GM18526 (cell line): Measurements from ENCODE around the gene TOX3.

Source experiments
- POLR2A ChIP-seq: IDR thresholded peaks from 3 replicates; pipeline ENCODE4 v1.6.1; 2011; ENCODE audit not compliant: insufficient read length; ENCODE audit errors: extremely low read depth

TOX3 gene

DNA sequence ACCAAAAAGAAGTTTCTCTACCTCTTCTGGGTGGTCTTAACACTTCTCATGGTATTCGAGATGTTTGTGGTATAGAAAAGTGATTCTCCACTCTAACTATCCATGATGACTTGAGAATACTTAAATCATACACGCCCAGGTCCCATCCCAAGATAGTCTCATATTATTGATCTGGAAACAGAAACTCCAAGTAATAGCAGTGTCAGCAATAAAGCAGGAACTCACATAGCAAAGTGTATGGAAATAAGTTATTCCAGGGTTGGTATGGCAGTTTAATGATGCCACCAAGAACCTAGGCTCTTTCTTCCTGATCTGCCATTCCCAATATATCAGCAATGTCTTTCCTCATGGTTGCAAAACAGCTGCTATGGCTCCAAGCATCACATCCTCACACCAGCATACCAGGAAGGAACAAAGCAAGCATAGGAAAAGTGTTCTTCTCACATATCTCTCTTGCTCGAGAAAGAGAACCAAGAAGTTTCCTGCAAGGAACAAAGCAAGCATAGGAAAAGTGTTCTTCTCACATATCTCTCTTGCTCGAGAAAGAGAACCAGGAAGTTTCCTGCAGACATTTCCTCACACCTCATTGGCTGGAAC, 23.6 kb upstream of the TOX3 start:
- no peak for TF ChIP-seq POLR2A

DNA sequence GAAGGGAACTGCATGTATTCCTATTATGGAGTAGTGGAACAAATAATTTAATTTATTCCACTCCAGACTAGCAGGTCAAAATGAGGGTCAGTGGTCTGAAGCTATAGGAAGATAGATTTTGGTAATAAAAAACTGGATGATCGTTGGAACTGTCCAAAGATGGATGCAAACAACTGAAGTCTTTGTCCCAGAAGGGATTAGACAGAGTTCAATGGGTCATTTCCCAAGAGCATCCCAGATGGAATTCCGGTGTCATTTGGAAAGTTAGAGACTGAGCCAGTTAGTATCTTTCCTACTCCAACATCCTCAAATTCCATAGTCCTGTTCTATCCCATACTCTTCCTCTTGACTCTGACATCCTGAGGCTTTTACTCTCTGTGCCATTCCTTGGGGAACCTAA, 22.8 kb upstream of the TOX3 start:
- TF ChIP-seq POLR2A: no peak

DNA sequence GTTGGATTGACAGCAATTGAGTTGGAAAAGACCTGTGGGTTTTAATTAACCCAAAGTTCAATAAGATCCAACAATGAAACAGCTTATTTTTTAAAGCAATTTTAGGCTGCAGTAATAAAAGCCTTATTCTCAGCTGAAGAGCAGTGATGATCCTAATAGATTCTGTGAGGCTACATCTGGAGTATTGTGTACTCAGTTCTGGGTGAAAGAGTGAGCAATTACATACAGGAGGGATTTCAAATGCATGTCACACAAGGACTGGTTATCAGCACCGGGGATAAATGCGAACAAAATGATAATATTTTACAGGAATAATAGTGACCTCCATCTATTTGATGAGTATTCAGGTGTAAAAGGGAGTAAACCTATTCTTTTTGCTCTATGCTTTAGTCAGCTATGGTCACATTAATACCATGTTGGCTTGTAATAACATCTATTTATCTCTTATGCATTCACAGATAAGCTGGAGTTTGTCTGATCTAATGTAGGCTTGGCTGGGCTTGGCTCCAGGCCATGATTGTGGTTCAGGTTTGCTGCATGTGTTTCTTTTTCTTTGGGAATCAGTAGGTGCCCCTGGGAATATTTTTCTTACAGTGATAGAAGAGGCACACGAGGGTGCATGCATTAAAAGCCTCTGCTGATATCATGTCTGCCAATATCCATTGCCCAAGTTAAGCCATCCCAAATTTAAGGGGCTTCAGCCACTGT, 22.2 kb upstream of the TOX3 start:
- no peak for TF ChIP-seq POLR2A

DNA sequence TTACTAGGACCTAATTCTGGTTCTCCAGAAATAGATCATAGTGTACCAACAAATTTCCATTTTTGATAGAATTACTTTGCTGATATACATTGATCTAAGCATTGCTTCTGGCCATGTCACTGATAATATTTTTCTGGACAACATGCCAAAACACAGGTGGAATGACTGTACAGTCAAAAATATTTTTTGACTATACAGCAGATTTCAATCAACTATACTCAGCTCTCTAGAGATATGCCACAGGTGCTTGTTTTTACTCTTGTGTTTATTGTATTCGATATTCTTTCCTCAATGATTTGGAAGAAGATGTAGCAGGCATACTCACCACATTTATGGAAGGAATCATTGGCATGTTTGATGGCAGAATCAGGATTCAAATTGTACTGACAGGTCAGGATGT, 21.6 kb upstream of the TOX3 start:
- no peak for TF ChIP-seq POLR2A

DNA sequence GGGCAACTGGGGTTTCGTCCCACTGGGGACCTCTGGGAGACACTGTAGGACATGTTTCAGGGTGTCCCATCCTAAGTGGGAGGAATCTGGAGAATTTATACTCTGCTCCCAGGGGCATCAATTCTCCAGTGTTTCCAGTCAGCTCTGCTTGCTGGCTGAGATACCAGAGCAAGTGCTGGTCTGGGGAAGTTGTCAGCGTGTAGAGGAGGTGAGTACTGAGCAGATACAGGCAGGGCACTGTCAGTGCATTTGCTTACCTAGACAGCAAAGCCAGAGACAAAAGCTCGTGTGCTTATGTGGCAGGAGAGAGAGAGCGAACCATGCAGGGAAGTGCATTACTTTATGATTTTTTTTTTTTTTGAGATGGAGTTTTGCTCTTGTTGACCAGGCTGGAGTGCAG, 20.2 kb upstream of the TOX3 start:
- no peak for TF ChIP-seq POLR2A

DNA sequence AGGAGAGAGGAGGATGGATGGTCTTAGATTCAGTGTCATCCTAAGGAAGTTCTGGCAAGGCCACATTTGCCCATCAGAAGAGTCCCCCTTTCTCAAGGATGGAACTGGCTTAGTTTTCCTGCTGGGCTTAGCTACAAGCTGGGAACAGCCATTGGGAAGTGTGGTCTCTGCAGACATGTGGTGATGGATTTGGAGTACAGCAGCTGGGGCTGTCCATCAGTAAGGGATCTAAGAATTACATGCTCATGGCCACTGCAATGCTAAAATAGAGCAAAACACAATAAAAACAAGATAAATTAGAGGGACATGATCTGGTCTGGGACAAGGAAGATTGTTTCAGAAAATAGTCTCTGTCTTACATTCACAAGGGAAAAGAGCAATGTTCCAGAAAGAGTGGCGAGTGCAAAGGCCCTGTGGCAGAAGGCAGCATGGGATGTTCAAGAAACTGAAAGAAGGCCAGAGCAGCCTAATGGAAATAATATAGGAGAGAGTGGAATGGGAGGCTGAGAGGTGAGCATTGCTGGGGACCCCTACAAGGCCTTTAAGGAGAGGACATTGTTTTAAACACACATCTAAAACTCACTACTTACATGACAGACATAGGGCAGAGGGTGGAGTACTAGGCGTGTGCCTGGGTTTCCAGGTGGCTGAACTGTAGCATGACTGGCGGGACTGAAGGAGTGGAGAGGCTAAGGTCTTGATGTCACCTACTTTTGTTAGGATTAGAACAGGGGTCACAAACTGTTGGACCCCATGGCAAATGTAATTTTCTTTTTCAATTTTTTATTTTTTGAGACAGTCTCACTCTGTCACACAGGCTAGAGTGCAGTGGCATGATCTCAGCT, 17.0 kb upstream of the TOX3 start:
- no peak for TF ChIP-seq POLR2A

DNA sequence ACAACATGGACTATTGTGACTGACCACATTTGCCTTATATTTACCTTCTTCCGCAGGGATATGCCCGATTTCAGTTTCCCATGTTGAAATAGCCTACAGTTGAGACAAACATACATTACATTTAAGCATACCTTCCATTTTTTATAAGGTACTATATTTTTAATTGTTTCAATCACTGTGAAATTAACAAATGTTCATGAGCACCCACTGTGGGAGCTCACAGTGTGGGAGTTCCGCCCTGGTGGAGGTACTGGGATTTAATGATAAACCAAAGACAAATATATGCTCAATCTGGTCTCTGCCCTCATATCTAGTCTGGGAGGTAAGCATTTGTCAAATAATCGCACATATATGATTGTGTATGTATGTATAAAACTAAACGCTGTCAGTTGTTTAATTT, 15.8 kb upstream of the TOX3 start:
- TF ChIP-seq POLR2A: no peak

DNA sequence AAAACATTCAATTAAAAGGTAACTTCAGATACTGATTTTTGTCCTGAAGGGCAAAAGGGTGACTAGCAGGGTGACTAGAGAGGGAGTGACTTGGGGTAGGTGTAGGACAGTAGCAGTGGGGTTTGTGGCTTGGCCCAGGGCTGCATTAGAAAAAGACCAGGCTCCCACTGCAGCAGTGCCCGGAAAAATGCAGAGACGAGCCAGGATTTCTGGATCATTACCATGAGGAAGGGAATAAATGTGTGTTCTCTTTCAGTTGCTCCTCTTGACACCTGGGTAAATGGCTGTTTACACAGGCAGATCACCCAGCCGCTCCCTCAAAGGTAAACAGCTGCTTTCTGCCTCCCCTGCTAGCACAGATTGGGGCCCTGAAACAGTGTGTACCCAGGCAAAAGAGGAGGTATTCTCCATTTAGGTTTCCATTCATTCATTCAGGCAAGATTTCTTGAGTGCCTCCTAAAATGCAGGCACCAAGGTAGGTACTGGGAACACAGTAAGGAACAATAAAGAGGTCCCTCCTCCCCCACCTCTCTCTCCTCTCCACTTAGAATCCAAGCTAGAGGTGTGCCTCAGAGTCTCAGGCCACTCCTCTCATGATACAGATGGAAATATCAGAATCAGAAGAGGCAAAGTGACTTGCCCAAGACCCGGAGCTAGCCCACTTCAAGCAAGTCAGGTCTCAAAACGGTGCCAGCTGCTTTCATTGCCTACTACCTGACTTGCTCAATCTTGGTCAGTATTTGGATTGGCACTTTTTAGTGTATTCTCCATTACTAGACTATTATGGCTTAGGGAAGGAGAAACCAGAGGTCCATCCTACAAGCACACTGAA, 15.2 kb upstream of the TOX3 start:
- TF ChIP-seq POLR2A: no peak

DNA sequence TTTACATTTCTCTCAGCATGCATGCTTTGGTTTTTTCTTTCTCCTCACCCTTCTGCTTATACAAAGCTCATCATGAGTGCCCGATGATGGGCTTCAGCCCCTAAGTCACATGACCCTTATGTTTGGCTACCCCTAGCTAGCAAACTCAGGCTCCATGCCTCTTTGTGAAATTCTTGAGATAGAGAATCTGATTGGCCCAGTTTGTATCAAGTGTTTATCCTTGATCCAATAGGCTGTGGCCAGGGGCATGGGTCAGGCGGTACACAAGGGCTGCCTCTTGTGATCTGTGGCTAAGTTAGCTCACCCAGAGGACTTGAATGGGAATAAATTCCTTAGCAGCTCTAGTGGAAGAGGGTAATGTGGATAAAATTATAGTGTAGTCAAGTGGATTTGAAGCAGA, 11.5 kb upstream of the TOX3 start:
- TF ChIP-seq POLR2A: no peak

DNA sequence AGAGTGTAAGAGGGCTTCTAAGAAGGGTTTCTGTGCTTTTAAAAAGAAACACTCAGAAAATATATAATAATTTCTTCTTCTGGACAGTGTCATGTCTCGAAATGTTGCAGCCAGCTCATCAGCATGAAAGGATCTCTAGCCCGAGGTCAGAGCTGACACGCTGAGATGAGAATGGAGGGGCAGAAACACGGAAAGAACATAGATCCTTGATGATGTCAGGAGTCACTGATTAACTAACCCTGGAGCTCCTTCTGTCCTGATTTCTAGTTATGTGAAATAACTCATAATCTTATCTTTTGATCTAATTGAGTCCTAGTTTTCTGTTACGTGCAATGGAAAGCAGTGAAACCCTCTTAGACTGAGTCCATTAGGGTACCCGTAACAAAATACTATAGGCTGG, 10.3 kb upstream of the TOX3 start:
- no peak for TF ChIP-seq POLR2A

DNA sequence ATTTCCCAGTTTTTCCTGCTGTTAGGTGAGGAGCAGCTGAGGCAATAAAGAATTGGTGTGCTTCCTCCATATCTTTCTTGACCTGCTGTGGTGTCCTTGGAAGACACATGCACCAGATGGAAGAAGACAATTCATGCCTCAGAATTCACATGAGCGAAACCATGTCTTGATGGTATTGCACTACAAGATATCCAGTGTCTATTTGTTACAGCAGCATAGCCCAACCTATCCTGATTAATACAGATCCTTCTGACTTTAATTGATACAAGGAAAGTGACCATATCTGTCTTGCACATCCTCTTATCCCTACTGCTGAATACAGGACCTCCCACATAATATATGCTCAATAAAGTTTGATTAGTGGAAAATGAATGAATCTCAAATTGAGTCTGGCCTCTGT, 9.1 kb upstream of the TOX3 start:
- TF ChIP-seq POLR2A: no peak

DNA sequence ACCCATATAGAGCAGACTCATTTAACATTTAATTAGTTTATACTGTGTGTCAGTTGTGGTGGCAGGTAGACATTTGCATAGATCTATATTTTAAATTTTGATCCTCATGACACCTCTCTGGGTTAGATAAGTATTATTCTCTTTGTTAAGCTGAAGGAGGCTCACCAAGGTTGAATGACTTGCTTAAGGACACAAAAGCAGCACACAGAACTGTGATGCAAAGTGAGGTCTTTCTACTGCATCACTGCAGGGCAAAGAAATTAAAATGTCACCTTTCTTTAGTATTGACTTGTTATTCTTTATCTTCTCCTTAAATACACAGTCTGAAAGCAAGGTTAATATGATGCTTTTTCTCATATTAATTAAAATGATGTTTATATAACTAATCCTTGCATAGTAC, 8.6 kb upstream of the TOX3 start:
- TF ChIP-seq POLR2A: no peak

DNA sequence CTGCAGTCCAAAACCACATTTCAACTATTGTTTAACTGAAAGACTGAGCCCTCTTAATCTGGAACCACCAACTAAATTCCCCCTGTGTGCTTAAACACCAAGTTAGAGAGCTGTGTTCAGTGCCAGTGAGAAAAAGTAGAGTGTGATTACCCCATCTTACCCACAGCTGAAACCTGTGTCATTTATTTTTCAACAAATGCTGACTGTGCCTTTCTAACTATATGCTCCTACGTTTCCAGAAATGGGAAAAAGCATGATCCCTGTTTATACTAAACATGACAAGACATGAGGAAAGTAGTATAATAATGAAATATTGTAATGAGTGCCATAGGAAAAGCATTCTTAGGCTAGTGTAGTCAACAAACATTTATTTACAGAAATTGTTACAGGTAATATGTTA, 7.4 kb upstream of the TOX3 start:
- TF ChIP-seq POLR2A: no peak

DNA sequence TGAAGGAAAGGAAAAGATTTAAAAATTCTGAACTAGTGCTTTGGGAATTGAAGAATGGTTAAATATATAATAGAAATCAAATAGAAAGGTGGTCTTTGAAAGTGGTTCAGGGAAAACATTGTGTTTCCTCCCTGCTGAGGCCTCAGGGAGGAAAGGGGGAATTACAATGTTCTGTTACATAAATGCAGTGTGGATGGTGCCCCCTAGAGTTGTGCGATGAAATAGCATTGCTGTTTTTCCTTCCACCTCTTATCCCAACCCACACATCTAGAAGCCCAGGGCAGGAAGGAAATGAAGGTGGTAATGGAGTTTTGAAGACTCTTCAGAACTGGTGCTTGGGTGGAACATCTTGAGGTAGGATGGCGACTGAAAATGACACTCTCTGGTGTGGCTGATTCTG, 6.4 kb upstream of the TOX3 start:
- no peak for TF ChIP-seq POLR2A

DNA sequence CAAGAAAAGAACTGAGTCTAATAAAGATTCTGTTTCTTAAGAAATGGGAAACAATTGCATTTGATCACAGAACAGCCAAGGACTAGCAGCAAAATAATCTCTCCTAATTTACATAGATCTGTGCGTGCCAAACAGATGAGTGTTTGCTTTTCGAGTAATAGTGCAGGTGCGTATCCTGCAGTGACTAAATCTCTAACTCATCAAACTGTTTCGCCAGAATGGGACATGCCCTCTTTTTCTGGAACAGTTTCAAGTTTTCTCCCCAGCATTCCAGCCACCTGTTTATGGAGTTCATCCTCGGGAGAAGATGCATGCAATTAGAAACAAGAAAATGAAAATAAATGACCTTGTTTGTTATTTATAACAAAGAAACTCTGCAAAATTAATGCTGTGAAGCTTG, 5.7 kb upstream of the TOX3 start:
- no peak for TF ChIP-seq POLR2A
